ENCODE measurements around the gene ALDH3A2.
A peak's percentile ranks its signal among the peaks of the same experiment; 100 is the strongest.
"Not testable (repeated sequence)": the region's sequence is repeated elsewhere in the genome, so short reads cannot be mapped to it uniquely, and the experiment has no call there.

Gene ALDH3A2

DNA sequence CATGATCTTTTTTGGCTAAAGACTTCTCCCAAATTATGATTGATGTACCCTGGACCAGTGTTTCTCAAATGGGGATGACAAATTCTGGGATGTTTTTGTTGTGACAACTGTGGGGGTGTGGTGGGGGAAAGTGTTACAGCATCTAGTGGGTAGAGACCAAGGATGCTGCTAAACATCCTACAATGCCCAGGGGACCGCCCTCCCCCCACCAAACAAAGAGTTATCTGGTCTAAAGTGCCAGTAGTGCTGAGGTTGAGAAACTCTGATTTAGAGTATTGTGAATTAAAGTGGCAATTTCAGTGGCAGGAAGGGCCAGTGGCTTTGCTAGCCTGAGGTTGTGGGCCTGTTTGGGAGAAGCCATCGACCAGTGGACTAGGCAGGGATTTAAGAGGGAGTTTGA is 34.6 kb downstream of the ALDH3A2 start (continued):
- no peak for TF ChIP-seq HIC1 (tag by site-specific recombination; IDR thresholded peaks at IDR 0.05)
- TF ChIP-seq ZNF596 (tag by site-specific recombination; IDR thresholded peaks at IDR 0.05): no peak
- TF ChIP-seq ZNF366 (tag by site-specific recombination; conservative IDR thresholded peaks at IDR 0.05): no peak
- TF ChIP-seq RBAK (tag by site-specific recombination; IDR thresholded peaks at IDR 0.05): no peak
- TF ChIP-seq ZNF404 (tag by site-specific recombination; IDR thresholded peaks at IDR 0.05): no peak
- TF ChIP-seq ZBTB20 (tag by site-specific recombination; IDR thresholded peaks at IDR 0.05): no peak
- TF ChIP-seq INSM2 (tag by site-specific recombination; IDR thresholded peaks at IDR 0.05): no peak
- no peak for TF ChIP-seq ZNF324 (tag by site-specific recombination; IDR thresholded peaks at IDR 0.05)
- no peak for TF ChIP-seq ZNF169 (tag by site-specific recombination; IDR thresholded peaks at IDR 0.05)
- no peak for TF ChIP-seq PRDM6 (tag by site-specific recombination; IDR thresholded peaks at IDR 0.05)

- H3K4me3 ChIP-seq (ENCODE audit: low read depth, low read length); POLR2A ChIA-PET; H3K36me3 ChIP-seq (ENCODE audit: control insufficient read depth in 2 of 2, insufficient read depth in 1 of 2, low read length in 2 of 2); H3K4me1 ChIP-seq (ENCODE audit: control insufficient read depth, insufficient read depth, low read length); CTCF ChIA-PET; H3K9me3 ChIP-seq (ENCODE audit: control insufficient read depth, insufficient read depth, low read depth, low read length); H3K27ac ChIP-seq (ENCODE audit: extremely low read depth, low read depth, low read length): not testable (repeated sequence)
These were observed 36.5 kb downstream of the ALDH3A2 start for GRCh38 chr17:19684909-19685580.

DNA sequence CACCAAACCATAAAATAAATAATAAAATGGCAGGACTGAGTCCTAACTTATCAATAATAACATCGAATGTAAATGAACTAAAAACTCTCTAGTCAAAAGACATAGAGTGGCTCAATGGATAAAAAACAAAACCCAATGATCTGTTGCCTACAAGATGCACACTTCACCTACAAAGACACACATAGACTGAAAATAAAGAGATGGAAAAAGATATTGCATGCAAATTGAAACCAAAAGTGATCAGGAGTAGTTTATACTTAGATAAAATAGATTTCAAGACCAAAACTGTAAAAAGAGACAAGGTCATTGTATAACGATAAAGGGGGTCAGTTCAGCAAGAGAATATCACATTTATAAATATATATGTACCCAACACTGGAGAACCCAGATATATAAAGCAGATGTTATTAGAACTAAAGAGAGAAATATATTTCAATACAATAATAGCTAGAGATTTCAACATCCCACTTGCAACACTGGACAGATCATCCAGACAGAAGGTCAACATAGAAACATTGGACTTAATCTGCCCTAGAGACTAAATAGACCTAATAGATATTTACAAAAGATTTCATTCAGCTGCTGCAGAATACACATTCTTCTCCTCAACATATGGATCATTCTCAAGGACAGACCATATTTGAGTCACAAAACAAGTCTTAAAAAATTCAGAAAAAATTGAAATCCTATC is 38.0 kb downstream of the ALDH3A2 start:
- Histone ChIP-seq H3K9me3 (ENCODE audit: control insufficient read depth, insufficient read depth, low read depth, low read length) (no peaks in the 10 kb centered on the region), H3K27ac (ENCODE audit: extremely low read depth, low read depth, low read length) (no peak overlapping the region), H3K4me1 (ENCODE audit: control insufficient read depth, insufficient read depth, low read length) (no peaks in the 10 kb centered on the region), H3K4me3 (ENCODE audit: low read depth, low read length) (no peak overlapping the region), H3K36me3 (ENCODE audit: control insufficient read depth in 2 of 2, insufficient read depth in 1 of 2, low read length in 2 of 2) (no peaks in the 10 kb centered on the region; a peak in 2 of 3 replicates)
- TF ChIP-seq ZNF791 (tag by site-specific recombination; IDR thresholded peaks at IDR 0.05) (no peak), SETDB1 (IDR thresholded peaks at IDR 0.05; ENCODE audit: insufficient read length, low read length) (peak; percentile 64)
- POLR2A ChIA-PET: no interaction called here
- CTCF ChIA-PET: no interaction called here

DNA sequence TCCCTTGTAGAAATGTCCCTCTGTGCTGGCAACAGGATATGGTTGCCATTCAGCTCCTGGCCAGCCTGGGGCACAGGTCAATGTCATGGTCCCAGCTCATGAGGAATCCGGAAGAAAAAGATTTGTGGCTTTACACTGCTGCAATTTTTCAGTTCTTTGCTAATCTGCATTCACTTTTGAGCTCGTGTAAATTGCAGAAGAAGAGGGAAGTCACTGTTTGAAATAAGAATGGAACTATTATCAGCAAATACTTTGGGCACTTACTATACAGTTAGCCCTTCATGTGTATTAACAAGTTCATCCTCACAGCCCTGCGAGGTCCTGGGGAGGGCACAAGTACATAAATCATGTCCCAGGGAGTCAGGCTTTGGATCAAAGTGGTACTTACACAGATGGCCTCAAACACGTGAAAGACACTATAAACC is 53.7 kb downstream of the ALDH3A2 start:
- no peak overlapping the region for H3K4me3 ChIP-seq (ENCODE audit: low read depth, low read length)
- H3K36me3 ChIP-seq (ENCODE audit: control insufficient read depth in 2 of 2, insufficient read depth in 1 of 2, low read length in 2 of 2): no peaks in the 10 kb centered on the region
- no peak overlapping the region for H3K27ac ChIP-seq (ENCODE audit: extremely low read depth, low read depth, low read length)
- H3K9me3 ChIP-seq (ENCODE audit: control insufficient read depth, insufficient read depth, low read depth, low read length): no peaks in the 10 kb centered on the region
- TF ChIP-seq ZNF266 (tag by site-specific recombination; IDR thresholded peaks at IDR 0.05; ENCODE audit: low read depth) (no peak), MEIS1 (CRISPR knock-in tag; IDR thresholded peaks at IDR 0.05; ENCODE audit: borderline replicate concordance) (no peak), SCRT1 (tag by site-specific recombination; IDR thresholded peaks at IDR 0.05; ENCODE audit: borderline replicate concordance) (no peak), ZNF404 (tag by site-specific recombination; IDR thresholded peaks at IDR 0.05) (no peak), KLF7 (tag by site-specific recombination; IDR thresholded peaks at IDR 0.05; ENCODE audit: borderline replicate concordance) (no peak), ZNF140 (tag by site-specific recombination; IDR thresholded peaks at IDR 0.05) (no peak), ZNF785 (tag by site-specific recombination; IDR thresholded peaks at IDR 0.05) (no peak), ZNF449 (tag by site-specific recombination; IDR thresholded peaks at IDR 0.05) (no peak), OVOL3 (tag by site-specific recombination; IDR thresholded peaks at IDR 0.05) (no peak), KLF8 (tag by site-specific recombination; IDR thresholded peaks at IDR 0.05) (no peak)
- CTCF ChIA-PET: interaction anchor here (1.0 to 1.1 kb wide), 2 partner anchors 61 to 64 kb away, joined by 3 to 4 read pairs; no protein-coding TSS in a partner anchor
- POLR2A ChIA-PET: interaction anchor here (0.6 to 0.8 kb wide), 3 partner anchors 21 to 1472 kb away, joined by 3 to 4 read pairs (median 3); no protein-coding TSS in a partner anchor
- no peaks in the 10 kb centered on the region for H3K4me1 ChIP-seq (ENCODE audit: control insufficient read depth, insufficient read depth, low read length)
